ENCODE measurements around the gene ERVV-1.

DNA sequence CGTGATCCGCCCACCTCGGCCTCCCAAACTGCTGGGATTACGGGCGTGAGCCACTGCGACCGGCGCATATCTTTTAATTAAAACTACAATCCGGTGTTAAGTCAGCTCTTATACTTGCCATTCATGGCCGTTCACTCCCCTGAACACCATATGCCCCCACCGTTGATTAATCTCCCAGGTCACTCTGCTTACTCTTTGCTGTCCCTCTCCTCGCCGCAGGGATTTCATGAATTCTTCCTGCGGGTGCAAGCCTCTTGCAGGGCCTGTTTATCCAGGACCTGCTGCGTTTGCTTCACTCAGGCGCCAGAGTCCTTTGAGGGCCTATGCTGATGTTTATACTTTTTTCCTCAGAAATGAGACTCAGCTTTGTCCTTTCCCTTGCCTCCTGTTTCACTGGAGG is 31.8 kb downstream of the ERVV-1 start:
- TF ChIP-seq, protein P1, sequence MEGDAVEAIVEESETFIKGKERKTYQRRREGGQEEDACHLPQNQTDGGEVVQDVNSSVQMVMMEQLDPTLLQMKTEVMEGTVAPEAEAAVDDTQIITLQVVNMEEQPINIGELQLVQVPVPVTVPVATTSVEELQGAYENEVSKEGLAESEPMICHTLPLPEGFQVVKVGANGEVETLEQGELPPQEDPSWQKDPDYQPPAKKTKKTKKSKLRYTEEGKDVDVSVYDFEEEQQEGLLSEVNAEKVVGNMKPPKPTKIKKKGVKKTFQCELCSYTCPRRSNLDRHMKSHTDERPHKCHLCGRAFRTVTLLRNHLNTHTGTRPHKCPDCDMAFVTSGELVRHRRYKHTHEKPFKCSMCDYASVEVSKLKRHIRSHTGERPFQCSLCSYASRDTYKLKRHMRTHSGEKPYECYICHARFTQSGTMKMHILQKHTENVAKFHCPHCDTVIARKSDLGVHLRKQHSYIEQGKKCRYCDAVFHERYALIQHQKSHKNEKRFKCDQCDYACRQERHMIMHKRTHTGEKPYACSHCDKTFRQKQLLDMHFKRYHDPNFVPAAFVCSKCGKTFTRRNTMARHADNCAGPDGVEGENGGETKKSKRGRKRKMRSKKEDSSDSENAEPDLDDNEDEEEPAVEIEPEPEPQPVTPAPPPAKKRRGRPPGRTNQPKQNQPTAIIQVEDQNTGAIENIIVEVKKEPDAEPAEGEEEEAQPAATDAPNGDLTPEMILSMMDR (conservative IDR thresholded peaks at IDR 0.05; ENCODE audit: low read depth, low read length): no peak
- no peak for TF ChIP-seq EZH2 (IDR thresholded peaks at IDR 0.05; ENCODE audit: borderline replicate concordance, low read depth, low read length, poor library complexity, severe bottlenecking)

Data from A673 (cell line).